Thyroid gland (tissue), 4 donors: ENCODE measurements around the gene SMIM15.

ENCODE experiments used
- POLR2A ChIP-seq, 2 donors: fragments of 450-650 bp; IDR thresholded peaks; one replicate each; pipeline ENCODE4 v1.6.1; 2017; ENCODE audit warnings: antibody characterized with exemption in 2 of 2, mild to moderate bottlenecking in 2 of 2, moderate library complexity in 1 of 2
- TF ChIP-seq, protein P1 (sequence below), 6 experiments: fragments of 200-600 bp in 3 of 6; fragments of 450-650 bp in 3 of 6; sonication (generic) in 3 of 6; IDR thresholded peaks; one replicate each; pipeline ENCODE4 v1.5.1; 2016 to 2019; ENCODE audit warnings: antibody characterized with exemption in 6 of 6, mild to moderate bottlenecking in 2 of 6, inconsistent platforms in 1 of 6, moderate library complexity in 1 of 6

DNA sequence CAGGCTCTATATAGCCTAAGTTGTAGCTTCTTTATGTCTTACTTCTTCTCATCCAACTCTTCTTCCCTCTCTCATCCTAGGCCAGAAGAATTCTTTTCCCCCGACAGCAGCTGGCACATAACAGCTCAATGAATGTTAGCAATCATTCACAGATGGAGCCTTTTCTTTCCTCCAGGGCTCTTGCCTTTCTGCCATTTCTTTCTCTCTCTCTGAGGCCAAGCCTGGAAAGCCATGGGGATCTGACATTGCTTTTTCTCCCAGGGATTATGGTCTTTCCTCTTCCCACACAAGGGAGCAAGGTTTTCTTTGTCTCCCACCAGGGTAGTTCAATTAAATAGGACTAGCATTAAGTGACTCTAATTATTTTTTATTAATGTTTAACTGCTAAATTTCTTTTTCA lies 20.5 kb downstream of the SMIM15 start:
- TF ChIP-seq, protein P1, sequence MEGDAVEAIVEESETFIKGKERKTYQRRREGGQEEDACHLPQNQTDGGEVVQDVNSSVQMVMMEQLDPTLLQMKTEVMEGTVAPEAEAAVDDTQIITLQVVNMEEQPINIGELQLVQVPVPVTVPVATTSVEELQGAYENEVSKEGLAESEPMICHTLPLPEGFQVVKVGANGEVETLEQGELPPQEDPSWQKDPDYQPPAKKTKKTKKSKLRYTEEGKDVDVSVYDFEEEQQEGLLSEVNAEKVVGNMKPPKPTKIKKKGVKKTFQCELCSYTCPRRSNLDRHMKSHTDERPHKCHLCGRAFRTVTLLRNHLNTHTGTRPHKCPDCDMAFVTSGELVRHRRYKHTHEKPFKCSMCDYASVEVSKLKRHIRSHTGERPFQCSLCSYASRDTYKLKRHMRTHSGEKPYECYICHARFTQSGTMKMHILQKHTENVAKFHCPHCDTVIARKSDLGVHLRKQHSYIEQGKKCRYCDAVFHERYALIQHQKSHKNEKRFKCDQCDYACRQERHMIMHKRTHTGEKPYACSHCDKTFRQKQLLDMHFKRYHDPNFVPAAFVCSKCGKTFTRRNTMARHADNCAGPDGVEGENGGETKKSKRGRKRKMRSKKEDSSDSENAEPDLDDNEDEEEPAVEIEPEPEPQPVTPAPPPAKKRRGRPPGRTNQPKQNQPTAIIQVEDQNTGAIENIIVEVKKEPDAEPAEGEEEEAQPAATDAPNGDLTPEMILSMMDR (IDR thresholded peaks at IDR 0.05), result no peak
- no peak for TF ChIP-seq POLR2A (IDR thresholded peaks at IDR 0.05)
